ENCODE results near the gene GPR173. TPM values are rescaled to one million over a fixed set of nuclear protein-coding genes. Genes with fewer than 3 reads are reported as not detected.

GPR173 gene
- total RNA-seq, 4 donors from 2014 or later: 0.57 to 0.67 TPM; not detected in 2

- Histone ChIP-seq H3K36me3 (peaks cover 0 to 6% (median 0%) of the 10 kb centered on the region in 3 donors), H3K4me1 (no peaks in the 10 kb centered on the region), H3K27me3 (no peaks in the 10 kb centered on the region), H3K4me3 (peak within 1 kb of the TSS; percentile 65 to 84 (median 76)), H3K9me3 (no peaks in the 10 kb centered on the region), H3K27ac (peak within 1 kb of the TSS; percentile 88 to 95 (median 93))
- DNase-seq: peak; percentile 92 to 96 (median 92)
- no peak for TF ChIP-seq CTCF (IDR thresholded peaks at IDR 0.05)
- peak; percentile 97 to 98 for TF ChIP-seq POLR2A (IDR thresholded peaks at IDR 0.05)
These were observed 33.6 kb downstream of the GPR173 start, which contains the start of gene TSPYL2 for GRCh38 chrX:53081925-53082772. TSS of gene TSPYL2 (plus strand) at chrX:53082367. CDS start at chrX:53082499, 132 bp downstream.

- no peak for DNase-seq
- peak overlapping the region; percentile 65 to 84 (median 76) for H3K4me3 ChIP-seq
- no peaks in the 10 kb centered on the region for H3K9me3 ChIP-seq
- H3K4me1 ChIP-seq: no peaks in the 10 kb centered on the region
- H3K36me3 ChIP-seq: peaks cover 0 to 6% (median 0%) of the 10 kb centered on the region in 3 donors
- peak overlapping the region; percentile 88 to 95 (median 93) for H3K27ac ChIP-seq
- no peaks in the 10 kb centered on the region for H3K27me3 ChIP-seq
- TF ChIP-seq CTCF (IDR thresholded peaks at IDR 0.05) (no peak), POLR2A (IDR thresholded peaks at IDR 0.05) (no peak)
These were observed 34.4 kb downstream of the GPR173 start for GRCh38 chrX:53082773-53083616.

- Histone ChIP-seq H3K9me3 (no peaks in the 10 kb centered on the region), H3K27ac (no peak overlapping the region), H3K36me3 (peaks cover 0 to 6% (median 0%) of the 10 kb centered on the region in 3 donors), H3K4me3 (peak overlapping the region in 1 of 4 donors; percentile 84), H3K4me1 (no peaks in the 10 kb centered on the region), H3K27me3 (no peaks in the 10 kb centered on the region)
- TF ChIP-seq POLR2A (IDR thresholded peaks at IDR 0.05) (no peak), CTCF (IDR thresholded peaks at IDR 0.05) (no peak)
- DNase-seq: no peak
These were observed 35.5 kb downstream of the GPR173 start for GRCh38 chrX:53084043-53084570.

GRCh38 chrX:53084863-53085262 is 36.3 kb downstream of the GPR173 start:
- no peaks in the 10 kb centered on the region for H3K4me1 ChIP-seq
- H3K9me3 ChIP-seq: no peaks in the 10 kb centered on the region
- no peak for DNase-seq
- no peak overlapping the region for H3K27ac ChIP-seq
- TF ChIP-seq POLR2A (IDR thresholded peaks at IDR 0.05): no peak
- TF ChIP-seq CTCF (IDR thresholded peaks at IDR 0.05): no peak
- no peaks in the 10 kb centered on the region for H3K27me3 ChIP-seq
- peaks cover 0 to 6% (median 0%) of the 10 kb centered on the region in 3 donors for H3K36me3 ChIP-seq
- H3K4me3 ChIP-seq: peak overlapping the region in 1 of 4 donors; percentile 84

- H3K9me3 ChIP-seq: no peaks in the 10 kb centered on the region
- no peaks in the 10 kb centered on the region for H3K4me1 ChIP-seq
- TF ChIP-seq POLR2A (IDR thresholded peaks at IDR 0.05) (no peak), CTCF (IDR thresholded peaks at IDR 0.05) (no peak)
- H3K27me3 ChIP-seq: no peaks in the 10 kb centered on the region
- no peak overlapping the region for H3K4me3 ChIP-seq
- peak overlapping the region in 2 of 4 donors; percentile 42 to 51 for H3K27ac ChIP-seq
- no peak for DNase-seq
- peaks cover 0 to 6% (median 0%) of the 10 kb centered on the region in 3 donors for H3K36me3 ChIP-seq
These were observed 37.2 kb downstream of the GPR173 start for GRCh38 chrX:53085661-53086229.
